Activated CD4-positive, alpha-beta T cell treated with anti-CD3 and anti-CD28 coated beads, Interleukin-2, amount 50 U/mL, for 4 hours (primary cell): ENCODE measurements around the gene HOXD9.

Source experiments
- DNase-seq, 2 experiments: peaks; one replicate each; pipeline ENCODE4 v3.0.0-alpha.2; 2020

The HOXD9 gene

GRCh38 chr2:176085861-176086771 lies 36.4 kb upstream of the HOXD9 start:
- no peak for DNase-seq

GRCh38 chr2:176087330-176088047 lies 35.0 kb upstream of the HOXD9 start:
- DNase-seq: no peak

- DNase-seq: no peak
Observed at GRCh38 chr2:176088048-176088936, 34.2 kb upstream of the HOXD9 start.

GRCh38 chr2:176088937-176089842 lies 33.3 kb upstream of the HOXD9 start:
- no peak for DNase-seq

GRCh38 chr2:176089843-176090395 lies 32.6 kb upstream of the HOXD9 start:
- no peak for DNase-seq

GRCh38 chr2:176090862-176091261 lies 31.7 kb upstream of the HOXD9 start:
- DNase-seq: no peak

GRCh38 chr2:176091329-176092258 lies 30.9 kb upstream of the HOXD9 start:
- no peak for DNase-seq

GRCh38 chr2:176092270-176093144 lies 30.0 kb upstream of the HOXD9 start, which contains the start of gene HOXD13:
Gene HOXD13, plus strand, starts transcription at chr2:176092721. Its CDS starts 170 bp downstream, at chr2:176092891.
- DNase-seq: no peak

- DNase-seq: no peak
Observed at GRCh38 chr2:176093145-176093897, 29.2 kb upstream of the HOXD9 start.

GRCh38 chr2:176093898-176094249 lies 28.6 kb upstream of the HOXD9 start:
- no peak for DNase-seq

- DNase-seq: no peak
Observed at GRCh38 chr2:176094349-176094748, 28.2 kb upstream of the HOXD9 start.

- no peak for DNase-seq
Observed at GRCh38 chr2:176095421-176095820, 27.1 kb upstream of the HOXD9 start.

- DNase-seq: no peak
Observed at GRCh38 chr2:176096243-176096985, 26.1 kb upstream of the HOXD9 start.

GRCh38 chr2:176096986-176097819 lies 25.3 kb upstream of the HOXD9 start:
- DNase-seq: peak; percentile 34 to 40

- DNase-seq: no peak
Observed at GRCh38 chr2:176097820-176098365, 24.6 kb upstream of the HOXD9 start.

- no peak for DNase-seq
Observed at GRCh38 chr2:176098366-176099158, 24.0 kb upstream of the HOXD9 start.
